Lower leg skin (tissue), 3 donors: ENCODE results near the gene AMN.

Experiments used
- POLR2A ChIP-seq, 2 donors: fragments of 450-650 bp; IDR thresholded peaks; one replicate each; pipeline ENCODE4 v1.6.1; 2016 to 2017; ENCODE audit warnings: antibody characterized with exemption in 2 of 2, mild to moderate bottlenecking in 1 of 2, moderate library complexity in 1 of 2
- TF ChIP-seq, protein P1 (sequence below), 3 donors: fragments of 450-650 bp; IDR thresholded peaks; one replicate each; pipeline ENCODE4 v1.5.1; 2016; ENCODE audit warnings: antibody characterized with exemption in 3 of 3, mild to moderate bottlenecking in 3 of 3, moderate library complexity in 2 of 3

DNA sequence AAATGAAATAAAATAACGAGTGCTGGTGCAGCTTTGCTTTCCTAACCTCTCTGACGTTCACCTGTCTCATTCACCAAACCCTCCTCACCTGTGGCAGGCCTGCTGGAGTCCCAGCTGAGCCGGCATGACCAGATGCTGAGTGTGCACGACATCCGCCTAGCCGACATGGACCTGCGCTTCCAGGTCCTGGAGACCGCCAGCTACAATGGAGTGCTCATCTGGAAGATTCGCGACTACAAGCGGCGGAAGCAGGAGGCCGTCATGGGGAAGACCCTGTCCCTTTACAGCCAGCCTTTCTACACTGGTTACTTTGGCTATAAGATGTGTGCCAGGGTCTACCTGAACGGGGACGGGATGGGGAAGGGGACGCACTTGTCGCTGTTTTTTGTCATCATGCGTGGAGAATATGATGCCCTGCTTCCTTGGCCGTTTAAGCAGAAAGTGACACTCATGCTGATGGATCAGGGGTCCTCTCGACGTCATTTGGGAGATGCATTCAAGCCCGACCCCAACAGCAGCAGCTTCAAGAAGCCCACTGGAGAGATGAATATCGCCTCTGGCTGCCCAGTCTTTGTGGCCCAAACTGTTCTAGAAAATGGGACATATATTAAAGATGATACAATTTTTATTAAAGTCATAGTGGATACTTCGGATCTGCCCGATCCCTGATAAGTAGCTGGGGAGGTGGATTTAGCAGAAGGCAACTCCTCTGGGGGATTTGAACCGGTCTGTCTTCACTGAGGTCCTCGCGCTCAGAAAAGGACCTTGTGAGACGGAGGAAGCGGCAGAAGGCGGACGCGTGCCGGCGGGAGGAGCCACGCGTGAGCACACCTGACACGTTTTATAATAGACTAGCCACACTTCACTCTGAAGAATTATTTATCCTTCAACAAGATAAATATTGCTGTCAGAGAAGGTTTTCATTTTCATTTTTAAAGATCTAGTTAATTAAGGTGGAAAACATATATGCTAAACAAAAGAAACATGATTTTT, 17.1 kb upstream of the AMN start:
- TF ChIP-seq, protein P1, sequence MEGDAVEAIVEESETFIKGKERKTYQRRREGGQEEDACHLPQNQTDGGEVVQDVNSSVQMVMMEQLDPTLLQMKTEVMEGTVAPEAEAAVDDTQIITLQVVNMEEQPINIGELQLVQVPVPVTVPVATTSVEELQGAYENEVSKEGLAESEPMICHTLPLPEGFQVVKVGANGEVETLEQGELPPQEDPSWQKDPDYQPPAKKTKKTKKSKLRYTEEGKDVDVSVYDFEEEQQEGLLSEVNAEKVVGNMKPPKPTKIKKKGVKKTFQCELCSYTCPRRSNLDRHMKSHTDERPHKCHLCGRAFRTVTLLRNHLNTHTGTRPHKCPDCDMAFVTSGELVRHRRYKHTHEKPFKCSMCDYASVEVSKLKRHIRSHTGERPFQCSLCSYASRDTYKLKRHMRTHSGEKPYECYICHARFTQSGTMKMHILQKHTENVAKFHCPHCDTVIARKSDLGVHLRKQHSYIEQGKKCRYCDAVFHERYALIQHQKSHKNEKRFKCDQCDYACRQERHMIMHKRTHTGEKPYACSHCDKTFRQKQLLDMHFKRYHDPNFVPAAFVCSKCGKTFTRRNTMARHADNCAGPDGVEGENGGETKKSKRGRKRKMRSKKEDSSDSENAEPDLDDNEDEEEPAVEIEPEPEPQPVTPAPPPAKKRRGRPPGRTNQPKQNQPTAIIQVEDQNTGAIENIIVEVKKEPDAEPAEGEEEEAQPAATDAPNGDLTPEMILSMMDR (IDR thresholded peaks at IDR 0.05), result no peak
- no peak for TF ChIP-seq POLR2A (IDR thresholded peaks at IDR 0.05)
